GM18873 (cell line): Measurements from ENCODE around the gene CHST3.
"Not testable (repeated sequence)": the region's sequence is repeated elsewhere in the genome, so short reads cannot be mapped to it uniquely, and the experiment has no call there.

Experiments used
- ATAC-seq: cut with Tn5 transposase; IDR thresholded peaks from one replicate; pipeline ENCODE4 v1.9.1; 2021; ENCODE audit warnings: mild to moderate bottlenecking, moderate library complexity, moderate number of reproducible peaks; ENCODE audit not compliant: unreplicated experiment, low FRiP score

The CHST3 gene, protein sequence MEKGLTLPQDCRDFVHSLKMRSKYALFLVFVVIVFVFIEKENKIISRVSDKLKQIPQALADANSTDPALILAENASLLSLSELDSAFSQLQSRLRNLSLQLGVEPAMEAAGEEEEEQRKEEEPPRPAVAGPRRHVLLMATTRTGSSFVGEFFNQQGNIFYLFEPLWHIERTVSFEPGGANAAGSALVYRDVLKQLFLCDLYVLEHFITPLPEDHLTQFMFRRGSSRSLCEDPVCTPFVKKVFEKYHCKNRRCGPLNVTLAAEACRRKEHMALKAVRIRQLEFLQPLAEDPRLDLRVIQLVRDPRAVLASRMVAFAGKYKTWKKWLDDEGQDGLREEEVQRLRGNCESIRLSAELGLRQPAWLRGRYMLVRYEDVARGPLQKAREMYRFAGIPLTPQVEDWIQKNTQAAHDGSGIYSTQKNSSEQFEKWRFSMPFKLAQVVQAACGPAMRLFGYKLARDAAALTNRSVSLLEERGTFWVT

DNA sequence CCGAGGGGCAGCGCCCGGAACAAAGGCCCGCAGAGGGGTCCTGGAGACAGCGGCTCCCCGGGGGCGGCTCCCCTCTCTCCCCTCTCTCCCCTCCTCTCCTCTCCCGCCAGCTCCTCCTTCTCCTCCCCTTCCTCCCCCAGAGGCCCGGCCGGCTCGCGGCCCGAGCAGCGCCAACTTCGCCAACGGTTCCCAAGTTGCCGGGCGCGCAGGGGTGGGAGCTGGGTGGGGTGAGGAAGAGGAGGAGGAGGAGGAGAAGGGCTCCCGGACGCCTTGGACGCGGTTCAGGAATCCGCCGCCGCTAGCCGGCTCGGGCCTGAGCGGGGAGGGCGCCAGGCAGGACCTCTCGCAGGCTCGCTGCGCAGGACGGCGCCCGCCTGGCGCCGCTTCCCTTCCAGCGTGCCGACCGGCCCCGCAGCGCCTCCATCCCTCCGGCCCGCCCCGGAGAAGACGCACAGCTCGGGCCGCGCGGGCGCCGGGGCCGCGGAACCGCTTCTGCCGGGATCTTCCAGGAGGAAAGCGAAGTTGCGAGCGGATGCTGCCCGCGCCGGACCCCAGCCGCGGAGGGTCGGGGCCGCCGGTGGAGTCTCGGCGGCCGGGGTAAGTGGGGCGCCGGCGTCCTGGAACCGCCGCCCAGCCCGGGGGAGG is at the start of gene CHST3:
Gene CHST3, plus strand, starts transcription at position 298 of the 645 bp plus-strand sequence. CDS start 41,448 bp downstream, outside the sequence.
- ATAC-seq: no peak

DNA sequence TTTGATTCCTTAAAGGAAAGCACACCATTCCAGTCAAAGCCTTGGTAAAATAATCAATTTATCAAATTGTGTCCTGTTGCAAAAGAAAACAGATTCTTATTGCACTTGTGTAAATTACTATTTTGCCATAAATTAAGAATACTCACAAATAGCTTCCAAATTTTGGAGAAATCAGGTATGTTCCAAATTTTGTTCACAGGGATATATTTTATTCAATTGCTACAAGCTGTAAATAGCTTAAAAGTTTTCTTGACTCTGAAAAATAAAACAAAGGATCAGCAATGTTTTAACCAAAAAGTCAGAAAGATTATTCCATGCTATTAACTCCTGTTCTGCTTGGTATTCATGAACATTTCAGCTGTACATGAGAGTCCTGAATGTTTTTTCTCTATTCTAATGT is 47.4 kb upstream of the CHST3 start:
- ATAC-seq: no peak

DNA sequence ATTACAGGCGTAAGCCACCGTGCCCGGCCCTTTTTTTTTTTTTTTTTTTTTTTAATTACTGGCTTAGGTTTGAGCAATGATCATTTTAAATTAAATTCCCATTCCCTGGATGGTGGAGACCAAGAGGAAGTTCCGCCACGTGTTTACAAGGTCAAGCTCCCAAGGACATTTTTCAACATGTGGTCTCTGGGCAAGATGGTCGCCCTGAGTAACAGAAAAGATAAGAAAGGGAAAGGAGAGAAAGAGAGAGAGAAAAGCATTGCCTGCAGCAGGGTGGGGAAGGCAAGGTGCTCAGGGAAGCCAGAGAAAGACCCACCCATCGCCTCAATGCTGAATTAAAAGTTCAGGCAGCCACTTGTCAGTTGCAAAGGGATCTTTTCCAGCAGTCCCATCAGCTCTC is 45.2 kb upstream of the CHST3 start:
- ATAC-seq: no peak

DNA sequence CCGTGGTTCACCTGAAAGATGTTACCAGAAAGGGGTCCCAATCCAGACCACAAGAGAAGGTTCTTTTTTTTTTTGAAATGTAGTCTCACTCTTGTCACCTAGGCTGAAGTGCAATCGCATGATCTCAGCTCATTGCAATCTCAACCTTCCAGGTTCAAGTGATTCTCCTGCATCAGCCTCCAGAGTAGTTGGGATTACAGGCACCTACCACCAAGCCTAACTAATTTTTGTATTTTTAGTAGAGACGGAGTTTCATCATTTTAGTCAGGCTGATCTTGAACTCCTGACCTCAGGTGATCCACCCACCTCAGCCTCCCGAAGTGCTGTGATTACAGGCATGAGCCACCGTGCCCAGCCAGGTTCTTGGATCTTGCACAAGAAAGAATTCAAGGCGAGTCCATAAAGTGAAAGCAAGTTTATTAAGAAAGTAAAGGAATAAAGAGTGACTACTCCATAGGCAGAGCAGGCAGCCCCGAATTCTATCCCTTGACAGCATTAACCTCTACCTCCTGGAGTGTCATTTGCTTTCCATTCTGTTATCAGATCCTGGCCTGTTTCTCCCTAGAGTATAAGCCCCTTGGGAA is 44.1 kb upstream of the CHST3 start:
- not testable (repeated sequence) for ATAC-seq

DNA sequence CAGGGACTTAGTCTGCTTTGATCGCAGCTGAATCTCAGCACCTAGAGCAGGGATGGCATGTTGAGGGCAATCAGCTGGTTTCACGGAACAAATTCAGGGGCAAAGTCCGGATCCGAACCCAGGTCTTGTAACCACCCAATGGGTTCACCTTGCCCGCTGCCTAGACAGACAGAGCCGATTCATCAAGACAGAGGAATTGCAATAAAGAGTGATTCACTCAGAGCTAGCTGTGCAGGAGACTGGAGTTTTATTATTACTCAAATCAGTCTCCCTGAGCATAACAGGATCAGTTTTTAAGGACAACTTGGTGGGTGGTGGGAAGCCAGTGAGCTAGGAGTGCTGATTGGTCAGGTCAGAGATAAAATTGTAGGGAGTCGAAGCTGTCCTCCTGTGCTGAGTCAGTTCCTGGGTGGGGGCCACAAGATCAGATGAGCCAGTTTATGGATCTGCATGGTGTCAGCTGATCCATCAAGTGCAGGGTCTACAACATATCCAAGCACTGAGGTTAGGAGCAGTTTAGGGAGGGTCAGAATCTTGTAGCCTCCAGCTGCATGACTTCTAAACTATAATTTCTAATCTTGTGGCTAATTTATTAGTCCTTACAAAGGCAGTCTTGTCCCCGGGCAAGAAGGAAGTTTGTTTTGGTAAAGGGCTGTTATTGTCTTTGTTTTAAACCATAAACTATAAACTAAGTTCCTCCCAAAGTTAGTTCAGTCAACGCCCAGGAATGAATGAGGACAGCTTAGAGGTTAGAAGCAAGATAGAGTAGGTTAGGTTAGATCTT is 43.5 kb upstream of the CHST3 start:
- ATAC-seq: no peak

DNA sequence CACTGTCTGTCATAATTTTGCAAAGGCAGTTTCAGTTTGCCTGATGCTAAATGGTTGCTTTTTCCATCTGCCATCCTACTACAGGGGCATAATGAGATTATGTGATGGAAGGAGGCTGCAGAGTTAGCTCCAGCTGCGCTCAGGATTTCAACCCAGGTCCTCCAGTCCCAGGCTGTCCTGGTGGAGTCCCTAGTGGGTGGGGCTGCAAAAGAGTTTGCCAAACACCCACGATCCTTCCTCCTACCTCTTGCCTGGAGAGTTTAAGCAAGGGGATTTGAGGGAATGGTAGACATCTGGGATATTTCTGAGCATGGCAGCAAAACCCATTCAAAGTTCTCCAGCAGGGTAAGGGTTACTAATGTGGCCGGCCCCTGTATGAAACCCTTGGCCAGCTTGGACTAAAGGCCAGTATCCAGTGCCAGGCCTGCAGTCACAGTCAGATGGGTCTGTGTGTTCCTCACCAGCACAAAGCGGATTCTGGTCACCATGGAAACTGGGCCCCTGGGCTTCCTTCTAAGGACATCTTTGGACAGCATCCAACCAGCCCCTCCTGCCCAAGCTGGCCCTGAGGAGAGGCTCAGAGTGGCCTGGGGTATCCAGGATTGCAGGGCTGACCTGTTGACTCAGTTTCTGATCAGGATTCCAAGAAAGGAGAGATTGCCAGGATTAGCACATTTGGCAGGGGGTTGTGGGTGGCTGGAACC is 42.7 kb upstream of the CHST3 start:
- ATAC-seq: no peak

DNA sequence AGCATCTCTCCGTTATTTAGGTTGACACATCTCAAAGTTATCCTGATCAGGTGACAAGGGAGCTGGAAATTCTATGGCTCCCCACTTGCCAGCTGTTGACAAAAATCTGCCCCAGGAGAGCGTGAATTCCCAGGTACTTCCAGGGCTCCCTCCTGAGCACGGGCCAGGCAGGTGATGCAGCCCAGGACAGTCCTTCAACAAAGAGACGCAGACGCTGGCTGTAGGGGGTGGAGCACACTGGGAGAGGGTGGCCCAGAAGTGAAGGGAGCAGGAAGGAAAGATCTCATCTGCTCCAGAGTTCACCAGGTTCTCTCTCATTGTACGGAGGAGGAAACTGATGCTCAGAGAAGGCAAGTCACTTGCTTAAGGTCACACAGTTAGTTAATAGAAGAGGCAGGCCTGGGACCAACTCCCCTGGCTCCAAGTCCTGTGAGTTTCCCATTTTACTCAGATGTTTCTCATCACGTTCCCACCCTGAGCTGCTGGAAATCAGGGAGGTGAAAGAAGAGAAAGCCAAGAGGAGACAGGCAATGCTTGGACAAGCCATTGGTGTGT is 41.0 kb upstream of the CHST3 start:
- no peak for ATAC-seq

DNA sequence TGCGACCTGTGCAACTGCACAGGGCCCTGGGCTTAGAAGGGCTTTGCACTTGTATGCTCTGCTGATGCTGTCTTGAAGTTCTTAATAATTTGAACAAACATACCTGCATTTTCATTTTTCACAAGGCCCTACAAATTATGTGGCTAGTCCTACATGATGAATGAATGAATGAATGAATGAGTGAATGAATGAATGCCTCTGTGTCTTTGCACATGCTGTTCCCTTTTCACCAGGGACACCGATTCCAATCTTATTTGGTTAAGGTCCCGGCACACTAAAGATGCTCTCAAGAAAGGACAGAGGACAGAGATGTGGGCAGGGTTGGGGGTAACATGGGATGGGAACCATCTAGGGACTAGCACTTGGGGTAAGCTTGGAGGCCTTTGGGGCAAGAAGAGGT is 39.4 kb upstream of the CHST3 start:
- no peak for ATAC-seq

DNA sequence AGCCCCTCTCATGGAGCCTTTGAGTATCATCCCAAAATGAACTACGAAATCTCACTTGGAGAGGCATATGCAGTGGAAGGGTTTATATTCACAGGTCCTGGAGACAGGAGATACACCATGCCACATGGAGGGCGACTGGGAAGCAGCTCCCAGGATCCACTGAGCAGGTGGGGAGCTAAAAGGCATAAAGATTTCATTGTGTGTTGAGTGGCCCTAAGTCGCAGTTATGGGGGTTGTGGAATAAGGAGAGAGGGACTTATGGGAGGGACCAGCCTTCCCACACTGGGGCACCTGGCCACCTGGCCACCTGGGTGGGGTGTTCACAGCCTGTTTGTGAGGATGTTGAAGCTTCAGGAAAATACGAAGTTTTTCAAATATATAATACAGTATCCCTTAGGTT is 37.0 kb upstream of the CHST3 start:
- ATAC-seq: no peak

DNA sequence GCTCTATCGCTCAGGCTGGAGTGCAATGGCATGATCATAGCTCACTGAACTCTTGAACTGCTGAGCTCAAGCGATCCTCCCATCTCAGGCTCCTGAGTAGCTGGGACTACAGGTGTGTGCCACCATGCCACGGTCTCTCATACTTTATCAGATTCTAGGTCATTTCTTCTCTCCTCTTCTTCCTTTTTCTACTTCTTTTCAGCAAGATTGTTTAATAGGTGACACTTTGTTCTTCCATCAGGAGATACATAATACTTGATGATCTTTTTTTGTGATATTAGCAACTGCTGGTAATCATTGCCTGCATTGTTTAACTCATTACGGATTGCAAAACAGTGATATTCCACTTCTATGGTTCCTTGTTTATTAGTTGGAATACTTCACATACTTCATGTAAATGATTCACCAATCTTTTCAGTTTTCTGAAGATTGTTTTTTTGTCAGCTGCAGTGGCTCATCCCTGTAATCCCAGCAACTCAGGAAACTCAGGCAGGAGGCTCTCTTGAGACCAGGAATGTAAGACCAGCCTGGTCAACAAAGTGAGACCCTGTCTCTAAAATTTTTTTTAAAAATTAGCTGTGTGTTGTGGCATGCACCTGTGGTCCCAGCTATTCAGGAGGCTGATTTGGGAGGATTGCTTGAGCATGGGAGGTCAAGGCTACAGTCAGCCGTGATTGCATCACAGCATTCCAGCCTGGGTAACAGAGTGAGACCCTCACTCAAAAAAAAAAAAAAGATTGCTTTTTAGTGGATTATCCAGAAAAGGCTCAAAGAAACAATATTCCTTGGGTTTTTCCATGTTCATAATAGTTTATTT is 36.2 kb upstream of the CHST3 start:
- ATAC-seq: no peak

DNA sequence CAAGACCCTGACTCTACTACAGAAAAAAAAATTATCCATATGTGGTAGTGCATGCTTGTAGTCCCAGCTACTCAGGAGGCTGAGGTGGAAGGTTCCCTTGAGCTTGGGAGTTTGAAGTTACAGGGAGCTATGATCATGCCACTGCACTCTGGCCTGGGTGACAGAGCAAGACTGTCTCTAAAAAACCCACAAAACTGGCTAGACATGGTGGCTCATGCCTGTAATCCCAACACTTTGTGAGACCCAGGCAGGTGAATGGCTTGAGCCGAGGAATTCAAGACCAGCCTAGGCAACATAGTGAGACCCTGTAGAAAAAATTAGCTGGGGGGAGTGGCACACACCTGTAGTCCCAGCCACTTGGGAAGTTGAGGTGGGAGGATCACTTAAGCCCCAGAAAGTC is 32.9 kb upstream of the CHST3 start:
- no peak for ATAC-seq

DNA sequence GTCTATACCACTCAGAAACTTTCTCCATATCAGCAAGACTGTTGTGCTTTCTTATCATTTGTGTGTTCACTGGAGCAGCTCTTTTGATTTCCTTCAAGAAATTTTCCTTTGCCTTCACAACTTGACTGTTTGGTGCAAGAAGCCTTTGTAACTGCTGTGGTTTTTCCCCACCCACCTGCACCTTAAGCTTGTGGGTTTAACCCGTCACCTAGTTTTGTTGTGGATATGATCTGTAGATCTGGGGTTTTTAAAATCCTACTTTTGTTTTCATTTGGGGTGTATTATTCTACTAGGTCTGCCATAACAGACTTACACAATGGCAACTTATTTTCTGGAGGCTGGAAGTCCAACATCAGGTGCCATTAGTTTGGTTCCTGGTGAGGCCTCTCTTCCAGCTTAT is 30.5 kb upstream of the CHST3 start:
- no peak for ATAC-seq

DNA sequence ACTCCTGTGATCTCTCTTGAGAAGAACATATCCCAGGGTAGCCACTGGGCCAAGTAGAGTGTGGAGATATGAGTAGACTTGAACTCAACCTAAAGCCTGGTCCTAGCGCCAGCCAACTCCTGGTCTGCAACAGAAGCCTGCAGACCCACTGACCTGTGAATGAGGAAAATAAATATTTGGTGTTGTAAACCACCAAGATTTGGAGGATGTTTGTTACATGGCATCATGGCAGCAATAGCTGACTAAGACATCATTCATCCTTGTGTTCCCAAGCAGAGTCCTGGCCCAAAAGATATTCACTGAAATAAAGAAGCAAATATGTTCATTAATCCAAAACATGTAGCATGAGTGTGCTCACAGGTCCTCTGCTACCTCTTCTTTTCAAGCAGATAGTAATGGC is 26.0 kb upstream of the CHST3 start:
- no peak for ATAC-seq

DNA sequence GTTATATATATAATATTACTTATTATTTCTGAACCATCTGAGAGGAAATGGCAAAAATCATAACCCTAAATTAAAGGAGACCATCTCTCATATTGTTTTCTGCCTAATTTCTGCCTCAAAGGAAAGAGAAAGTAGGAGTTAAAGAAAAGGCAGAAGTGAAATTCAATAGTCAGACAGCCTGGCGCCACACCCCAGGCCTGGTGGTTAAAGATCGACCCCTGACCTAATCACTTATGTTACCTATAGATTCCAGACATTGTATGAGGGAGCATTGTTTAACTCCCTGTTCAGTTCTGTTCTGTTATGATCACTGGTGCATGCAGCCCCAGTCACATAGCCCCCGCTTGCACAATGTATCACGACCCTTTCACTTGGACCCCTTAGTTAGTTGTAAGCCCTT is 24.9 kb upstream of the CHST3 start:
- ATAC-seq: no peak

DNA sequence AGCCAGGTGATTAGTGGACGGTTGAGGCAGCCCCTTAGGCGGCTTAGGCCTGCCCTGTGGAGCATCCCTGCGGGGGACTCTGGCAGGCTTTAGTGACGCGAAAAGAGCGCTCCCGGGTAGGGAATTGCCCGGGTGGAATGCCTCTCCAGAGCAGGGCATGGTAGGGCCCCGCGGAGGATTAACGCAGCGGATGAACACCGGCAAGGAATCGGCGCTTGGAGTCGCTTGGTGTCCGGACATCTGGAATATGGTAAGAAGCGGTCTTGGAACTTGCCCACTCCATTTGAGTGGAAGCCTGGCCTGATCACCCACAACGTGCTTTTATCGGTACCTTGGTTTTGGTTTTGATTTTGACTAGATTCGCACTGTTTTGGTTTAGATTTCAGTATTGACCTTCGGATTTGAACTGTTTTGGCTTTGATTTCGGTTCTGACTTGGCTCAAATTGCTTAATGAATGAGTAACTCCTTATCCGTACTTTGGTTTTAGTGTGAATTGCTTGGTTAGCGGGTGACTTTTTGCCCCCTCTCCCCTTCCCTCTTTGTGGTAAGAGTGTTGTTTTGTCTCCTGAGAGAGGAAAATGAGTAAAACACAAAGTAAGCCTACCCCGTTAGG is 24.2 kb upstream of the CHST3 start:
- no peak for ATAC-seq

DNA sequence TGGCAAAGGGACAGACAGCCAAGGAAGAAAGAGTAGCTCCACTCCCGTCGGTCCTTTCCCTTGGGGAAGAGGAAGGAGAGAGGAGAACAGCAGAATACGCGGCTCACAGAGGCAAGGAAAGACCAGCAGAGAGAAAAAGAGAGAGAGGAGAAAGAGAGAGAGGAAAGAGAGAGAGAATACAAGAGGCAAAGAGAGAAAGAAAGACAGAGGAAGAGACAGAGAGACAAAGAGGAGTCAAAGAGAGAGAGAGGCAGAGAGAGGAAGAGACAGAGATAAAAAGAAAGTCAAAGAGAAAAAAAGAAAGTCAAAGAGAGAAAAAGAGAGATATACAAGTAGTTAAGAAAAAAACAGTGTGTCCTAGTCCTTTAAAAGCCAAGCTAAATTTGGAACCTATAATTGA is 23.4 kb upstream of the CHST3 start:
- ATAC-seq: no peak

DNA sequence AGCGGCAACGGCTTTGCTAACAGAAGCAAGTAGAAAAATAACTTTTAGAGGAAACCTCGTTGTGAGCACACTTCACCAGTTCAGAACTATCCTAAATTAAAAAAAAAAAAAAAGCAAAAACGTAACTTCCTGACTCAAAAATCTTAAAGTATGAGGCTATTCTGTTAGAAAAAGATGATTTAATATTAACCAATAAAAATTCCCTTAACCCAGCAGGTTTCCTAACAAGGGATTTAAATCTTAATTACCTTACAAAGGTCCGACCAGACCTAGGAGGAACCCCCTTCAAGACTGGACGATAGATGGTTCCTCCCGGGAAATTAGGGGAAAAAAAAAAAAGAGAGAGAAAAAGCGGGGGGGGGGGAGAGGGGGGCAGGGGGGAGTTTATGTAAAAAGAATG is 22.9 kb upstream of the CHST3 start:
- no peak for ATAC-seq

DNA sequence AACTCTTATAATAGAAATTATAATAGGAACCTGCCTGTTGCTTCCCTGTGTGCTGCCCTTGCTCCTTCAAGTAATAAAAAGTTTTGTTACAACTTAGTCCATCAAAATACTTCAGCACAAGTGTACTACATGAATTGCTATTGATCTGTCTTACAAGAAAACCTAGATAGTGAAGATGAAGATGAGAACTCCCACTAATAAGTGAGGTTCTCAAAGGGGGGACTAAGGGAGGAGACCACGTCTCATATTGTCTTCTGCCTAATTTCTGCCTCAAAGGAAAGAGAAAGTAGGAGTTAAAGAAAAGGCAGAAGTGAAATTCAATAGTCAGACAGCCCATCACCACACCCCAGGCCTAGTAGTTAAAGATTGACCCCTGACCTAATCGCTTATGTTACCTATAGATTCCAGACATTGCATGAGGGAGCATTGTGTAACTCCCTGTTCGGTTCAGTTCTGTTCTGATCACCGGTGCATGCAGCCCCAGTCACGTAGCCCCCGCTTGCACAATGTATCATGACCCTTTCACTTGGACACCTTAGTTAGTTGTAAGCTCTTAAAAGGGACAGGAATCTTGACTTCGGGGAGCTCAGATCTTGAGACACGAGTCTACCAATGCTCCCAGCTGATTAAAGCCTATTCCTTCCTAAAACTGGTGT is 18.2 kb upstream of the CHST3 start:
- no peak for ATAC-seq
